Hematopoietic multipotent progenitor cell treated with erythropoietin and hydrocortisone succinate and interleukin-3 and kit ligand, for 17 days (in vitro differentiated cells): ENCODE measurements around the gene TSR1.
A peak's percentile ranks its signal among the peaks of the same experiment; 100 is the strongest.
"Not testable (repeated sequence)": the region's sequence is repeated elsewhere in the genome, so short reads cannot be mapped to it uniquely, and the experiment has no call there.

Source experiments
- DNase-seq: peaks from one replicate; pipeline ENCODE4 v3.0.0-alpha.2; 2015; ENCODE audit warnings: low spot score

Gene TSR1

DNA sequence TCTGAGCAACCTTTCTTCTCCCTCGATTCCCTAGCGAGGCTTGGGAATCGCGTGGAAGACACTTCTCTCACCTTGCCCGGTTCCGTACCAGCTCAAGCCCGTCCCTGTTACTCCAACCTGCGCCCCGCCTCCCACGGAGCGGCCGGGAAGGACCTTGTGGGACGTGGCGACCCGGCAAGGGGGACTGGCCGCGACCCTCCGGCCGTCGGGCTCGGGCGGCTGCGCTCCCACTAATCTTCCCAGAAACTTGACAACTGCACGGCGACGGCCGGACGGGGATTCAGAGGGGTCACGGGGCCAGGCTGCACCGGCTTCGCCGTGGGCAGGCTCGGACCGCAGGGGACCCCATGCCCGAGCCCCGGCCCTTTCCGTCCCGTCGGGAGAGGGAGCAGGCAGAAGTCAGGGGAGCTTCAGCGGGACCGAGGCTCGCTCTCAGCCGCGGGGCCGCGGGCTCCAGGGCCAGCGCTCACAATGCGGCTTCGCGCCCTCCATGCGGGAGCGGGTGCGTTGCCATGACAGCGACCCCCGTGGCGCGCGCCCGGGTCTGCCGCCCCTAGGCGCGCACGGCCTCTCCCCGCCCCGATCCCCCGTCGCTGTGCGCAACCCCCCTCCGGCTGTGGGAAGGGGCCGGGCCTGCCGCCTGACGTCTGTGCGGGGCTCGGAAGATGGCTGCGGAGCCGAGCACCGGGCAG is 741 bp upstream of the TSR1 start, which contains the start of gene SGSM2:
SGSM2 (plus strand) TSS at position 650 of the 692 bp plus-strand sequence. CDS start 188 bp downstream, outside the sequence.
- DNase-seq: no peak

DNA sequence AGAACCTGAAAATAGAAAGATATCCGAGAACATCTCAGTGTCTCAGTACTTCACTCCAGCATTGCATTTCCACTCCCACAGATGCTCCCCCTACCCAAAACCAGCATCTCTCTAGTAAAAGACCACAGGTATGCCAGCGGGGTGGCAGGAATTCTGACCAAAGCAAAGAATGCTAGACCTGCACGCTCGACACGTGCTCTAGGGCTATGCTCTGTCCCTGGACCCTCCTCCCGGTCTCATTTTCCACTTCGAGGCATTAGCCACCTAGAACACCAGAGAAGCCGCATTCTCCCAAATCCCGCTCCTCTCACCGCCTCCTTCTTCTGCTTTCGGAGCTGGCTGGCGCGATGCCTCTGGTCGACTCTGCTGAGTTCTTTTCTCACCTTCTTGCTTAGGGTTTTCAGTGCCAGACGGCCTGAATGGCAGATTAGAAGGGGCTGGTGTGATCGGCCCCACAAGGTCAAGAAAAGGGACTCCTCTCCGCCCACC is 487 bp downstream of the TSR1 start:
- DNase-seq: no peak

DNA sequence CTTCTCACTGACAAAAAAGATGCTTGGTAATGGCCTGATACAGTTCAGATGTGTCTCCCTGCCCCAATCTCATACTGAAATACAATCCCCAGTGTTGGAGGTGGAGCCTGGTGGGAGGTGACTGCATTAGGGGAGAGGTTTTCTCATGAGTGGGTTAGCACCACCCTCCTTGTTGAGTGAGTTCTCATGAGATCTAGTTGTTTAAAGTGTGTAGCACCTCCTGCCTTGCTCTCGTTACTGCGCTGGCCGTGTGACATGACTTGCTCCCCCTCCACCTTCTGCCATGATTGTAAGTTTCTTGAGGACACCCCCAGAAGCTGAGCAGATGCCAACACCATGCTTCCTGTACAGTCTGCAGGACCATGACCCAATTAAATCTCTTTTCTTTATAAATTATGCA is 5.0 kb downstream of the TSR1 start:
- no peak for DNase-seq

DNA sequence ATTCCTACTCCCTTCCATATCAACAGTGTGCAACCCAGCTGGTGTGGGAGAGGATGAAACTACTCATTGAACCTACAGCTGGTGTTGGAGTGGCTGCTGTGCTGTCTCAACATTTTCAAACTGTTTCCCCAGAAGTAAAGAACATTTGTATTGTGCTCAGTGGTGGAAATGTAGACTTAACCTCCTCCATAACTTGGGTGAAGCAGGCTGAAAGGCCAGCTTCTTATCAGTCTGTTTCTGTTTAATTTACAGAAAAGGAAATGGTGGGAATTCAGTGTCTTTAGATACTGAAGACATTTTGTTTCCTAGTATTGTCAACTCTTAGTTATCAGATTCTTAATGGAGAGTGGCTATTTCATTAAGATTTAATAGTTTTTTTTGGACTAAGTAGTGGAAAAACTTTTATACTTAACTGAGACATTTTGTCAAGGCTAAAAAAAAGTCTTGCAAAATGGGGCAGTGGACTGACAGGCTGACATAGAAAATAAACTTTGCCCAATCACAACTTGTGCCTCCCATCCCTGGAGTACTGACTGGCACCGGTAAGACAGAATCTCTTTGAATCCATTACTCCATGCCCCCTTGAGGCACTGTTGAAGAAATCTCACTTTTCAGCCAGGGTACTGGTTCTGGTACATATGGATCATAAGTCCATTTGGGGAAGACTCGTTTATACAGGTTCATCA is 12.5 kb downstream of the TSR1 start:
- DNase-seq: no peak

DNA sequence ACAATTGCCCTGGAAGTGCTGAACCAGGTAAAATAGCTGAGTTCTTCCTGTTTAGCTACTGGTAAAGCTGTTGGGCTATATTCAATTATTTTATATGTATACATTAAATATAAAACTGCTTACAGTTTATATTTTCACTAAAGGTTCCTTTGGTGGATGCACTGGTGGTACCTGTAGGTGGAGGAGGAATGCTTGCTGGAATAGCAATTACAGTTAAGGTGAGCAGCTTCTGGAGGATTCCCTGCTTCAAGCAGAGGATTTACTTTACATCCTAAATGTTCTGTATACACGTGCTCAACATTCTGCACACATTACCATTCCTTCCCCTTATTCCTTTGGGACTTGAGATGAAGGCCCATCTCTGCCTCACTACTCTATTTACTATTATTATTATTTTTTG is 14.9 kb downstream of the TSR1 start:
- no peak for DNase-seq

DNA sequence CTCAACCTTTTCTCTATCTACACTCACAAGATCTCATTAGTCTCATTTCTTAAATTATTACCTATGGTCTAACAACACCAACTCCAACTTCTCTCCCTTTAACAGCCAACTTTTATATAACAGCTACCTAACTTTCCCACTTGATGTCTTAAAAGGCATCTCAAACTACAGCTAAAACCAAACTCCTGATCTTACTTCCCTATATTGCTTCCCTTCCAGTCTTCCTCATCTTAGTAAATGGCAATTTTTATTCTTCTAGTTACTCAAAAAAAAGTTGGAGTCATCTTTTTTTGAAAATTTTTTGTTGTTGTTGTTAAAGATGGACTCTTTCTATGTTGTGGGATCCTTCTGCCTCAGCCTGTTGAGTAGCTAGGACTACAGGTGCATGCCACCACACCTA is 17.2 kb downstream of the TSR1 start:
- no peak for DNase-seq

DNA sequence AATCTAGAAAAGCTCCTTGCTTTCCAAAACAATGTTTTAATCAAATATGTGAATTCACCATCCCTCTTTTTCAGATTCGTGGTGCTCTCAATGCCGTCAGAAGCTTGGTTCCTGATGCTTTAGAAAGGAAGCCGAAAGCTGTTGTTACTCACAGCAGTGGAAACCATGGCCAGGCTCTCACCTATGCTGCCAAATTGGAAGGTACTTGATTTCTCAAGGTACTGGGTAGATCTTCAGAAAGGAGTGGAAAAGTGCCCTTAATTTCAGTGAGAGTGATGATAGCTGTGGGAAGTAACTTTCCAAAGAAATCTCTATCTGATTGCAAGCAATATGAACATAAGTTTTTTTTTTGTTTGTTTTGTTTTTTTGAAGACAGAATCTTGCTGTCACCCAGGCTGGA is 18.5 kb downstream of the TSR1 start:
- no peak for DNase-seq

DNA sequence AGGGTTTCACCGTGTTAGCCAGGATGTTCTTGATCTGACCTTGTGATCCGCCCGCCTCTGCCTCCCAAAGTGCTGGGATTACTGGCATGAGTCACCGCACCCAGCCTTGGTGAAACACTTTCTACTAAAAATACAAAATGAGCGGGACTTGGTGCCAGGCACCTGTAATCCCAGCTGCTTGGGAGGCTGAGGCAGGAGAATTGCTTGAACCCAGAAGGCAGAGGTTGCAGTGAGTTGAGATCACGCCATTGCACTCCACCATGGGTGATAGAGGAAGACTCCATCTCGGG is 19.4 kb downstream of the TSR1 start:
- DNase-seq: not testable (repeated sequence)

DNA sequence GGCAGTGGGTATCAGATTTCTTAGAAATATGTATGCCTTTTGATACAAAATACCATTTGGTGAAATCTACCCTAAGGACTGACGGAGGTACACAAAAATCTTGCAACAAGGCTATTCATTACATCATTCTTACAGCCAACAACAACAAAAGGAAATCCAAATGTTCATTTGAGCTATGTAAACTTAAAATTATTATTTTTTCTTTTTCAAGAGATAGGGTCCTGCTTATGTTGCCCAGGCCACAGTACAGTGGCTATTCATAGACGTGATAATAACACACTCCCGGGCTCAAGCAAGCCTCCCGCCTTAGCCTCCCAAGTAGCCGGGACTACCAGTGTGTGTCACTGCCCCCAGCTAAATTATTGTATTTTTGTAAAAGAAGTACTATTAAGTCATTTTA is 23.5 kb downstream of the TSR1 start:
- no peak for DNase-seq

DNA sequence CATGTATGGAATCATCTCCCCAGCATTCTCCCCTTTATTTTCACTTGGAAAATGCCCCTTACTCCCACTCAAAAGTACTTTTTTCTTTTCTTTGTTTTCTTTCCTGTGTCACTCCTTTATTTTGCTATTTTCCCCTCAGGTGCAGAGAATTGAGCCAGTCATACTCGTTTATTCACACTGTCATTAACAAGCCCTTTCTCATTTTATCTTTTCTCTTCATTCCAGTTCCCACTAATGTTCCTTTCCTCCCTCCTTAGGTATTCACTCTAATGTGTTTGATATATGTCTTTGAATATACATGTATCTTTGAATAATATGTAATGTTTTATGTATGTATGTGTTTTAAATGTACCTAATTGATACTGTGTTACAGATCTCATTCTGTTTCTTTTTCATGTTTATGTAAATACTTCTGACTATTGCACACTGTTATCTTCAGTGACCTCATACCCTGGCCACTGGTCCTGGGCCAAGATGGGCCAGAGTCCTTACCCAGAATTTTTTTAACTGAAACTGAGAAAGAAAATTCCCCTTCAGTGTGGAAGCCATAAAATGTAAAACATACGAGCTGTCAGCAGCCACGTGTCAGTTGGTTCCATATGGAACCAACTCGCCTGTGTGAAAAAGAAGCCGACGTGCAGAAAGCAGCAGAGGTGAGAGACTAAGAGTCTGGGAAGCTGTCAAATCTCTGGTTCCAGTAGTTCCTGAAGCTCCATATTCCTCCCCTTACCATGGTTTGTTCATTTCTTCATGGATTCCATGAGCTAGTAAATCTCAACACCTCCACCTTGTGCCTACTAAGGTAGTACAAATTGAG is 26.7 kb downstream of the TSR1 start:
- DNase-seq: no peak

DNA sequence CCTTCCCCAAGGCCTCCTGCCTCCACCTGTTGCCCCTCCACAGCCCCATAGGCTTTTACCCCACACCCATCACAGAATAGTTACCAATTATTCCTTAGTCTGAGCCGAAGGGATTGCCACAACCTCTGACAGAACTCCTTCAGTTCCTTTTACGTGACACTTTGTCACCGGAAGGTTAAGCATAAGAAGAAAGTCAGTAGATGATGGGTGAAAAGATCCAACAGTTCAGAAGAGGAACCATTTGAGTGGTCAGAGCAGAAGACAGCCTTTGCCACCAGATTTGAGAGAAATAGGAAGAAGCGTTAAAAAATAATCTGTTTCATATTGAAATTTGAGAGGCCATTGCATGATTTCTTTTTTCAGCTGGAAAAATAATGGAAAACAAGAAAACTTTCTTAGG is 31.3 kb downstream of the TSR1 start:
- DNase-seq: no peak

DNA sequence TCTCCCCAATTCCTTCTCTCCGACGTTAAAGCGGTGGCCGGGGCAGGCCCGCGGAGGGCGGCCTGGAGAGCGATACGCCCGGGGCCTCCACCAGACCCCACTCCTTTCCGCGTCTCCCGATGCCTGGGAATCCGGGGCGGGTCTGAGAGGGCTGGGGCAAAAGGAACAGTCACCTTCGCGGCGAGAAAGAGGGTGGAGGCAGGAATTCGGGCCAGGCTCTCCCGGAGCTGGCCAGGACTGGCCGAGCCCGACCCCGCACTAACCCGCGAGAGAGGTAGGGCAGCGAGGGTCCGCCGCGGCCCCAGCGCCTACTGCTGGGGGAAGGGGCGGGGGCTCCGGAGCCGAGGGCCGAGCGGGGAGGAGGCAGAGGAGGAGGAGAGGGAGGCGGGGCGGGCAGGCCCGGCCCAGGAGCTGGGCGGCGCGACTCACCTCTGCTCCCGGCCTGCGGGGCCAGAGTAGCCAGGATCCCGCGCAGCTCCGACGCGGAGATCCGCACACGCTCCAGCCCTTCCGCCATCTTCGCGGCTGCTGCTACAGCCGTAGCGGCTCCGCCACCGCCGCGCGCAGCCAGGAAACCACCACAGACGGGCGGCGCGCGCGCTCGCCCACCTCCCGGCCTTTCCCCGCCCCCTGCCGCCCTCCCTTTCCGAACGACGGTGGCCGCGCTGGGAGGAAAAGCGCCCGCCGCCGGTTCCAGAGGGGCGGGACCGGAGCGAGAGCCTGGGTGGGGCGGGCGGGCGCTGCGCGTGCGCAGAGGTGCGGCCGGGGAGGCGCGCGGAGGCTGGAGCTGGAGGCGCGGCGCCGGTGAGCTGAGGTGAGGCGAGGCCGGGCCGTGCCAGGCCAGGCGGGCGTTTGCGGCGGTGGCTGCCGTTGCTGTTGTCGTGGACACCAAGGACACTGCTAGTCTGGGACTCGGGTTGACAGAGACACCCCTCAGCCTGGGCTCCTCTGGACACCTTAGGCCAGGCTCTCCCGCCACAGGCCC is 32.8 kb downstream of the TSR1 start, which contains the start of the genes SMG6 and SRR:
SMG6 (minus strand) TSS at position 582 of the 985 bp plus-strand sequence; CDS start at position 517, 65 bp downstream.
SRR (plus strand) TSS at position 747 of the 985 bp plus-strand sequence. CDS start 11,611 bp downstream, outside the sequence.
- DNase-seq: peak; percentile 90

DNA sequence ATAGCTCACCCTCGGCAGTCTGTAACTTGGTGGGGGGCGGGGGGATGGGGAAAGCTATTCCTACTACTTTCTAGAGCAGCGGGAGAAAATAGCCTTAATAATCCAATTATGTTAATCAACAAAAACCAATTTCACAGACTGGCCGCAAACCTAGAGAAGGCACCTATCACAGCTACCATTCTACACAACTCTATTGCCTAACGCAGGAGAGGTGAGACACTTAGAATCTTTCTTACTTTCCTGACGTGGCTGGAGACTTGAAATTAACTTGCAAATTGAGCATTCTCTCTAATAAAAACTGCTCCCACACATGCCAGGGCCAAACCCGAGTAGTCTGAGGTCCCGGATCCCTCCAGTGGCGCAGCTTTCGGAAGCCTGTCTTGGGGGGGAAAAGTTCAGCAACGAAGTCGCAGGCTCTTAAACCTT is 33.5 kb downstream of the TSR1 start:
- DNase-seq: no peak

DNA sequence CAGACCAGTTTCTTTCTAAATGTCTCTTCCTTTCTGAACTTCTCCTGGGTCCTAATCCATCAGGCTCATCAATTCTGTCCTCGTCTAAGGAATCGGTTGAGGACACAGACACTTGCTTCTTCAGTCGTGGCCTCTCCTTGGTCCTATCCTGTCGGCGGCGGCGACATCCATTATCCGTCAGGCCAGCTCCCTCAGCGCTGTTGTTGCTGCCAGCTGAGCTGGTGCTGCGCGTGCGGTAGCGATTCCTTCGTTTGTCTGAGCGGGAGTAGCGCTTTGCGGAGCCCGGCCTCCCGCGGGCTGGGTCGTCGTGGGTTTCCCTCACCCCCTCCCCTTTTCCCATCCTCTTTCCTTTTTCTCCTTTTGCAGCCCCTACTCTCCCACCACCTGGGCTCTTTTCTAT is 36.5 kb downstream of the TSR1 start:
- DNase-seq: no peak

DNA sequence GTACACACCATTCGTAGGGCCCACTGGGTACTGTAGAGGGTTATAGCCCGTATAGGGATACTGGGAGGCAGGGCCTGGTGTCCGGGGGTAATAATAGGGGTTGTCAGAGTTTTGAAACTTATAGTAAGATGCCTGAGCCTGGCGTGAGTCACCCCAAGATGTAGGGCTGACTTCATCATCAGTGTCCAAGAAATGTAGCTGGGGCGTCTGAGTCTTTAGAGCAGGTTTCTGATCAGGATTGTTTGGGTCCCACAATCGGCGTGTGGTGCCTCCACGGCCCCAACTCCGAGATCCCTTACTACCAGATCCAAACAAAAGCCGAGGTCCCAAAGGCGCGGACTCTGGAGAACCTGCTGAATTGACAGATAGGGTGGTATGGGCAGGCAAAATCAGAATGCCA is 37.1 kb downstream of the TSR1 start:
- DNase-seq: no peak

DNA sequence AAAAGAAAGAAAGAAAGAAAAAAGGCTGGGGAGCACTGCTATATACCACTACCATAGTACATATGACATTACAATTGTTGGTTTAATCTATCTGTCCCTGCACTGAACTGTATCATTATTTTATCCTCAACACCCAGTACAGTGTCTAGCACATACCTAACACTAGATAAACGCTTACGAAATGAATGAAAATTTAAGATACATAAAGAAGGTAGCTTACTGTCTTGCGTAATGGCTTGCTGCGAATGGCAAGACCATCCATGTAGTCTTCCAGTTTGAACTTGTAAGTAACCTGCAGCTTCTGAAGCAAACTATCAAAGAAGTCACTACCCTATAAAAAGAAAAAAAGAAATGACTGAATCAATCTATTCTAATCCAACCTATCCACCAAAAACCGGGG is 39.2 kb downstream of the TSR1 start:
- no peak for DNase-seq

DNA sequence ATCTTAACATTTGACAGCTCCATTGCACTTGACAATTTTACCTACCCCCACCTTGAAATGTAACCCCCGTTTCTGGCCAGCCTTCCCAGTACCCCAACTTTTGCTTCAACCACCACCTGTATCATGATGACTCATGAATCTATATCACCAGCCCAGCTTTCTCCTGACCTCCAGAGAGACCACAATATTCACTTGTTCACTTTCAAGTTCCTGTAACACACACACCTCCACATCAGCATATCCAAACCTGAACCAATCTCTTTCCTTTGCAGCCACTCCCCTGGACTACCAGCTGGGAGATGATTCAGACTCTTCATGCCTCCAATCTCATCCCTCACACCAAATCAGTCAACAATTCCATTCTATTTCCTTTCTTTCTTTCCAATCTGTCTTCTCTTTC is 40.7 kb downstream of the TSR1 start:
- DNase-seq: no peak

DNA sequence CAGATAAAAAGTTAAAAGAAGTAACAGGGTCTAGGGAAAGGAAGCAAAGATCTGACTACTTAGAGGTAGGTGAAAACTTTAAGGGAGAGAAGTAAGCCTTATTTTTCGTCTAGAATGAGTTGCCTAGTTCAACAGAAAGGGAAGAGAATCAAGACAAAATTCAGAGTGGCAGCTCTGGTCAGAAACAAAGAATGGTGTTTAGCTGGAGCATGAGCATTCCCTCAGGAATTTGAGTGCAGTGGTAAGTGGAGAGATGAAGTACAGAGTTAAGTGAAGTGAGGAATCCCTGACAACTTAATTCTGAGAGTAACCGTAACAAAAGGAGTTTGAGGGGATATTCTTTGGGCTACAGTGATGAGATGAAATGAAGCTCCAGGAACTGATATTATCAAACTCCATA is 44.2 kb downstream of the TSR1 start:
- DNase-seq: no peak

DNA sequence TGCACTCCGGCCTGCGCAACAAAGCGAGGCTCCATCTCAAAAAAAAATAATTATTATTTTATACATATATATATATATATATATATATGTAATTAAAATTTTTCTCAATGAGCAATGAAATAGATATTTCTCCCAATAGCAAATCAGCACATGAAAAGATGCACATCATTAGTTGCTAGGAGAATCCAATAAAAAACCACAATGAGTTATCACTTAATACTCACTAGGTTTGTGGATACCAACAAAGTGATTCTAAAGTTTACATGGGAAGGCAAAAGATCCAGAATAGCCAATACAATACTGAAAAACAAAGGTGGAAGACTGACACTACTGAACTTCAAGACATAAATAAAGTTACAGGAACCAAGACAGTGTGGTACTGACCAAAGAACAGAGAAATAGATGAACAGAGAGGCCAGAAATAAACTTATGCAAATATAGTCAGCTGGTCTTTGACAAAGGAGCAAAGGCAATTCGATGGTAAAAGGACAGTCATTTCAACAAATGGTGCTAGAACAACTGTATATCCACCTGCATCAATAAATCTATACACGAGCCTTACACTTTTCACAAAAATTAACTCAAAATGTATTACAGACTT is 46.3 kb downstream of the TSR1 start:
- no peak for DNase-seq

DNA sequence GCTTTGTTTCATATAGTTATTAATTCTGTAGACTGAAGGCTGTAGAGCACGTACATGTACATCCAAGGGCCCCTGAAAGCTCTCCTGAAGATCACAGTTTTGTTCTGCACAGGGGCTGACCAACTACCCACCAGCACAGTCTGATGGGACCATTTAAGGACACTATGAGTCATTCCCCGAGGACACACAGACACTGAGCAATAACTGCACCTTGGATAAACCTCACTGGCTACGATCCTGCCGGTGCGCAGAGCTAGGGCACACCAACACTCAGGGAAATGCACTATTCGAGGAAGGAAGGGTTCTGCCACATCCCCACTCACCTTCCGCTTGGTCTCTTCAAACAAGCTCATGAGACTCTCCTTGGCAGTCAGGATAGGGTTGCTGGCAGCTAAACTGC is 53.0 kb downstream of the TSR1 start:
- no peak for DNase-seq

DNA sequence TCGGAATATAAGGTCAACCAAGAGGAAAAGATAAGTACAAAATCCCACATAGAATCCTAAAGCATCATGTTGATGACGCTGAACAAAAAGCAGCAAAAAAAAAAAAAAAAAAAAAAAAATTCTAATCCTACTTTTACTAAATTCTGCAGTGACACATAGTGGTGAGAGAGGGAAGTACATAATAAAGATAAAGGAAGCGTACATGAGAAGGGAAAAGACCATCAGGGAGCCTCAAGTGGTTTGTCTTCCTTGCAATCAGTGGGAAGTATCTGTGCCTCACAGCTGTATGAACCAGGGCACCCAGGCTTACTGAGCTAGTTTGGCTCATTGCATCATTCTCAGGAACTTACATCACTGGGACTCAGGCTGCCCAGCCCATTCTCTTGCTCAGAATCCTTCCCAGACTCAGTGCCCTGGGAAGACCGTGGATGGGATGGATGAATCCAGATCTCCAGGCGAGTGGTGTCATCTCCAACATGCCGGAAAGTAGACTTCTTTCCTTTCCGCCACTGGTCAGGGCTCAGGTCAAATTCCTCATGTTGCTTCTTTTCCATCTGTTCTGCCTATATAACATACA is 53.9 kb downstream of the TSR1 start:
- DNase-seq: peak; percentile 64
